A673 (cell line): Measurements from ENCODE around the gene CARS1. TPM values are rescaled to one million over a fixed set of nuclear protein-coding genes. Genes with fewer than 3 reads are reported as not detected.

Source experiments
- Bru-seq: library from RNA; stranded (reverse); fragments of 400-500 nt; gene quantifications from one replicate; lab custom pipeline; 2021; lab: Mats Ljungman, UMichigan
- BruChase-seq, 2 experiments: library from RNA; stranded (reverse); fragments of 400-500 nt; gene quantifications; one replicate each; lab custom pipeline; 2021; lab: Mats Ljungman, UMichigan
- BruUV-seq: library from RNA; stranded (reverse); fragments of 400-500 nt; replicated peaks from 2 replicates; lab custom pipeline; 2021; lab: Mats Ljungman, UMichigan
- CTCF ChIA-PET: fragments of 300-600 bp; sonication (Branson Sonifier 250); formaldehyde crosslinking; loops from one replicate; lab custom pipeline; 2022; ENCODE audit warnings: antibody characterized with exemption; lab: Charles Lee
- POLR2A ChIA-PET: fragments of 300-600 bp; sonication (Branson Sonifier 250); formaldehyde crosslinking; loops from one replicate; lab custom pipeline; 2022; ENCODE audit warnings: antibody characterized with exemption; ENCODE audit not compliant: low non-redundant PET; lab: Charles Lee
- DNase-seq: peaks from one replicate; pipeline ENCODE4 v3.0.0-alpha.2; 2015; ENCODE audit warnings: low spot score
- H3K27ac ChIP-seq: fragments of 200-600 bp; sonication (generic); 2 replicates; pipeline ENCODE4 v1.5.1; 2016; ENCODE audit warnings: mixed run types, low read depth, mild to moderate bottlenecking, mixed read lengths, antibody characterized with exemption, low read length; ENCODE audit not compliant: poor library complexity, severe bottlenecking
- H3K27me3 ChIP-seq: fragments of 200-600 bp; sonication (generic); replicated peaks from 2 replicates; pipeline ENCODE4 v1.6.1; 2017; ENCODE audit warnings: mixed run types, low read depth, mild to moderate bottlenecking, mixed read lengths, antibody characterized with exemption, low read length; ENCODE audit not compliant: insufficient read depth, poor library complexity
- H3K36me3 ChIP-seq: fragments of 200-600 bp; sonication (generic); 2 replicates; pipeline ENCODE4 v1.6.1; 2016; ENCODE audit warnings: mixed run types, mild to moderate bottlenecking, mixed read lengths, antibody characterized with exemption, low read length; ENCODE audit not compliant: insufficient read depth, poor library complexity, severe bottlenecking
- H3K4me1 ChIP-seq: fragments of 200-600 bp; sonication (generic); 2 replicates; pipeline ENCODE4 v1.6.1; 2017; ENCODE audit warnings: mixed run types, mild to moderate bottlenecking, mixed read lengths, antibody characterized with exemption, low read length; ENCODE audit not compliant: insufficient read depth, poor library complexity, severe bottlenecking
- H3K4me3 ChIP-seq: fragments of 200-600 bp; sonication (generic); 2 replicates; pipeline ENCODE4 v1.5.1; 2016; ENCODE audit warnings: low read depth, mixed run types, mild to moderate bottlenecking, mixed read lengths, low read length; ENCODE audit not compliant: poor library complexity, severe bottlenecking
- H3K9me3 ChIP-seq: fragments of 200-600 bp; sonication (generic); 2 replicates; pipeline ENCODE4 v1.6.1; 2016; ENCODE audit warnings: mixed run types, low read depth, mild to moderate bottlenecking, mixed read lengths, antibody characterized with exemption, low read length; ENCODE audit not compliant: poor library complexity, severe bottlenecking
- CTCF ChIP-seq: fragments of 300-800, 200-600 bp; sonication (generic); conservative IDR thresholded peaks from 2 replicates; pipeline ENCODE4 v1.5.1; 2017; ENCODE audit warnings: low read depth, mild to moderate bottlenecking, antibody characterized with exemption, low read length, moderate library complexity, mixed read lengths
- EZH2 ChIP-seq: fragments of 200-600 bp; sonication (generic); IDR thresholded peaks from 2 replicates; pipeline ENCODE4 v1.6.1; 2017; ENCODE audit warnings: borderline replicate concordance, low read depth, mild to moderate bottlenecking, mixed read lengths, antibody characterized with exemption, low read length; ENCODE audit not compliant: poor library complexity, severe bottlenecking
- intact Hi-C: fragments of 100-400 bp; cut with micrococcal nuclease; formaldehyde crosslinking; loops from one replicate; pipeline ENCODE4 v1.10.0; 2022; ENCODE audit not compliant: unreplicated experiment
- long read RNA-seq: library from polyadenylated mRNA; stranded (forward); transcript quantifications from one replicate; pipeline ENCODE4 v2.0.0, GENCODE V29; 2022
- total RNA-seq: library from RNA; stranded (reverse); gene quantifications from 2 replicates; pipeline ENCODE4 v1.2.3, GENCODE V29; 2021

Gene CARS1
- total RNA-seq = 76.4 and 106 TPM in 2 replicates
- percentile 77 among the genes with signal in this experiment for Bru-seq, nascent RNA
- BruChase-seq, experiment 1, labeled RNA remaining after a 2-hour chase = percentile 80 among the genes with signal in this experiment
- BruChase-seq, experiment 2, labeled RNA remaining after a 6-hour chase = percentile 82 among the genes with signal in this experiment
- long read RNA-seq, transcript CARS-202 (23 exons, 2,758 nt) = minor isoform, 27 of 293 reads
- long read RNA-seq, transcript CARS-201 (22 exons, 2,491 nt) = minor isoform, 57 of 293 reads
- long read RNA-seq, transcript CARS-203 (22 exons, 2,685 nt) = major isoform, 92 of 293 reads
- long read RNA-seq, partial matches to known transcripts = 31 of 293 reads
- long read RNA-seq, other reads (novel, unspliced or antisense) = 84 of 293 reads

DNA sequence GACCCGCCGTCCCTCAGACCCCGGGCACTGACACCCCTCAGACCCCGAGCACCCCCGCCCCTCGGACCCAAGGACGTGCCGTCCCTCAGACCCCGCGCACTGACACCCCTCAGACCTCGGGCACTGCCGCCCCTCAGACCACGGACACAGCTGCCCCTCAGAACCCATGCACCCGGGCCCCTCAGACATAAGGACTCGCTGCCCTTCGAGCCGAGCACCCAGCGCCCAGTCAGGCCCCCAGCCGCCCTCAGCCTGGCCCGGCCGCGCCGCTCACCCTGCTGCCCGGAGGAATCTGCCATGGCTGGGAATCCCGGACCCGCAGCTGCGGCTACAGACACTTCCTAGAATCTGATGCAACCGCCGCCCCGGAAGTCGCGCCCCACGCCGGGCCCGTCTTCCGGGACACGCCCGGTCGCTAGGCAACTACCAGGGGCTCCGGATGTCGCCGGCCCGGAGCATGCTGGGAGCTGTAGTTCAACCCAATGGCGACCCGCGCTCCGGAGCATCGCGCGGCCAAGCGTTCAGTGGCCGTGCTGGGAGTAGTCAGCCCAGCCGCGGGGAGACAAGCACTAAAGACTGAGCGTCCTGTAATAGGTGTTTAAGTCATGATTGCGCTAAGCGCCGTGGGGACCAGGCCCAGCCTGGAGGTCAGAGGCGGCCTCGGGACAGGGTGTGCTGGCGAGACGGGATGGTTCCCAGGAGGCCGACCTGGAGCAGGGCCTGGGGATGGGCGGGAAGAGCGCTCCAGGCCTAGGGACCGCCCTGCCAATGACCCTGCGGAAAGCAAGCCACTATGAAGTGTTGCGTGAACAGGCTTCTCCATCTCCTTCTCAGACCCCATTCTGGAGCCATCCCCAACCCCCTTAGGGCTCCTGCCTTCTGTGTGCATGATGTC is at the start of gene CARS1:
Gene CARS1 (minus strand): TSS at position 355 of the 895 bp plus-strand sequence. CDS start 56 bp downstream, at position 299.
- CTCF ChIA-PET = no interaction called here
- DNase-seq = peak; percentile 96
- intact Hi-C loops = no loop called here
- TF ChIP-seq EZH2 (no peak), CTCF (no peak)
- Histone ChIP-seq H3K36me3 (peaks cover 9% of the 10 kb centered on the region), H3K9me3 (no peaks in the 10 kb centered on the region), H3K4me3 (peak within 1 kb of the TSS; percentile 100), H3K4me1 (peaks cover 11% of the 10 kb centered on the region), H3K27me3 (no peaks in the 10 kb centered on the region), H3K27ac (peak within 1 kb of the TSS; percentile 99)
- POLR2A ChIA-PET = interaction anchor here (0.5 to 0.7 kb wide), 2 partner anchors 65 to 283 kb away, joined by 3 read pairs; no protein-coding TSS in a partner anchor
- no TSS peak for BruUV-seq

GRCh38 chr11:3105791-3106735 is 48.8 kb upstream of the CARS1 start:
- CTCF ChIA-PET = no interaction called here
- no peak for DNase-seq
- H3K4me3 ChIP-seq = no peak overlapping the region
- no peaks in the 10 kb centered on the region for H3K4me1 ChIP-seq
- no peaks in the 10 kb centered on the region for H3K36me3 ChIP-seq
- H3K27me3 ChIP-seq = no peaks in the 10 kb centered on the region
- TF ChIP-seq EZH2 = no peak
- no peak for TF ChIP-seq CTCF
- POLR2A ChIA-PET = no interaction called here
- BruUV-seq = no TSS peak
- no peak overlapping the region for H3K27ac ChIP-seq
- H3K9me3 ChIP-seq = no peaks in the 10 kb centered on the region
- intact Hi-C loops = no loop called here
